A673 (cell line): ENCODE measurements around the gene SPAG16. TPM values are rescaled to one million over a fixed set of nuclear protein-coding genes. Genes with fewer than 3 reads are reported as not detected.

Experiments
- BruUV-seq: library from RNA; stranded (reverse); fragments of 400-500 nt; replicated peaks from 2 replicates; lab custom pipeline; 2021; lab: Mats Ljungman, UMichigan
- CTCF ChIA-PET: fragments of 300-600 bp; sonication (Branson Sonifier 250); formaldehyde crosslinking; loops from one replicate; lab custom pipeline; 2022; ENCODE audit warnings: antibody characterized with exemption; lab: Charles Lee
- POLR2A ChIA-PET: fragments of 300-600 bp; sonication (Branson Sonifier 250); formaldehyde crosslinking; loops from one replicate; lab custom pipeline; 2022; ENCODE audit warnings: antibody characterized with exemption; ENCODE audit not compliant: low non-redundant PET; lab: Charles Lee
- DNase-seq: peaks from one replicate; pipeline ENCODE4 v3.0.0-alpha.2; 2015; ENCODE audit warnings: low spot score
- H3K27ac ChIP-seq: fragments of 200-600 bp; sonication (generic); 2 replicates; pipeline ENCODE4 v1.5.1; 2016; ENCODE audit warnings: mixed run types, low read depth, mild to moderate bottlenecking, mixed read lengths, antibody characterized with exemption, low read length; ENCODE audit not compliant: poor library complexity, severe bottlenecking
- H3K27me3 ChIP-seq: fragments of 200-600 bp; sonication (generic); replicated peaks from 2 replicates; pipeline ENCODE4 v1.6.1; 2017; ENCODE audit warnings: mixed run types, low read depth, mild to moderate bottlenecking, mixed read lengths, antibody characterized with exemption, low read length; ENCODE audit not compliant: insufficient read depth, poor library complexity
- H3K36me3 ChIP-seq: fragments of 200-600 bp; sonication (generic); 2 replicates; pipeline ENCODE4 v1.6.1; 2016; ENCODE audit warnings: mixed run types, mild to moderate bottlenecking, mixed read lengths, antibody characterized with exemption, low read length; ENCODE audit not compliant: insufficient read depth, poor library complexity, severe bottlenecking
- H3K4me1 ChIP-seq: fragments of 200-600 bp; sonication (generic); 2 replicates; pipeline ENCODE4 v1.6.1; 2017; ENCODE audit warnings: mixed run types, mild to moderate bottlenecking, mixed read lengths, antibody characterized with exemption, low read length; ENCODE audit not compliant: insufficient read depth, poor library complexity, severe bottlenecking
- H3K4me3 ChIP-seq: fragments of 200-600 bp; sonication (generic); 2 replicates; pipeline ENCODE4 v1.5.1; 2016; ENCODE audit warnings: low read depth, mixed run types, mild to moderate bottlenecking, mixed read lengths, low read length; ENCODE audit not compliant: poor library complexity, severe bottlenecking
- H3K9me3 ChIP-seq: fragments of 200-600 bp; sonication (generic); 2 replicates; pipeline ENCODE4 v1.6.1; 2016; ENCODE audit warnings: mixed run types, low read depth, mild to moderate bottlenecking, mixed read lengths, antibody characterized with exemption, low read length; ENCODE audit not compliant: poor library complexity, severe bottlenecking
- EZH2 ChIP-seq: fragments of 200-600 bp; sonication (generic); IDR thresholded peaks from 2 replicates; pipeline ENCODE4 v1.6.1; 2017; ENCODE audit warnings: borderline replicate concordance, low read depth, mild to moderate bottlenecking, mixed read lengths, antibody characterized with exemption, low read length; ENCODE audit not compliant: poor library complexity, severe bottlenecking
- intact Hi-C: fragments of 100-400 bp; cut with micrococcal nuclease; formaldehyde crosslinking; loops from one replicate; pipeline ENCODE4 v1.10.0; 2022; ENCODE audit not compliant: unreplicated experiment
- total RNA-seq: library from RNA; stranded (reverse); gene quantifications from 2 replicates; pipeline ENCODE4 v1.2.3, GENCODE V29; 2021
- TF ChIP-seq, protein P1 (sequence below): fragments of 300-800, 200-600 bp; sonication (generic); conservative IDR thresholded peaks from 2 replicates; pipeline ENCODE4 v1.5.1; 2017; ENCODE audit warnings: low read depth, mild to moderate bottlenecking, antibody characterized with exemption, low read length, moderate library complexity, mixed read lengths

Gene SPAG16
- total RNA-seq, 1 experiment from 2014 or later = 13.1 TPM

DNA sequence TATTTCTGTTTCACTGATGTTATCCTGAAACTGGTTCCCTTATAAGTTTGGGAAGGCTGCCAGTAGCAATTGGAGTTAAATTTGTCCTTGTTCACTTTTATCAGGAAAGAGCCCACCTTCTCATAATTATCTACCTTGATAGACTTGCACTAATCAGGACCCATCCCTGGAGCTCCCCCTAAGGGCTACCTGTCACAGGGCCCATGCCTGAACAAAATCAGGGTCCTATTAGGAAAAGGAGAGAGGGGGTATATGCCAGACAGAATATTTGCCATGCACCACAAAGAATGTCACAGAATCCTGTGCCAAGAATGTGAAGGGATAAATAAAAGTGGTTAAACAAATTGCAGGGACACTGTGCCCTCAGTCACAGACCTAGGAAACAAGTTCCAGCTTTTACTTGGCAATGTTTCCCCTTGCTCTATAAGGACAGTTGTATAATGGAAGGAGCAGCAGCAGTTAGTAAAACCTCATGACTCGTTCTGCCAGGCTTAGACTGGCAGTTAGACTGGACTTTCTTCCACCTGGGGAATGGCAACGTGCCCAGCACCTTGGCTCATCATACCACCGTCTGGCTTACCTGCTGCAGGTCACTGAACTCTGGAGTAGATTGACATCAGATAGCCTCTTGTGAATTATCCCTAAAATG lies 1094.3 kb downstream of the SPAG16 start:
- H3K4me1 ChIP-seq = no peaks in the 10 kb centered on the region
- DNase-seq = no peak
- intact Hi-C loops = no loop called here
- no peak overlapping the region for H3K4me3 ChIP-seq
- no peaks in the 10 kb centered on the region for H3K27me3 ChIP-seq
- H3K27ac ChIP-seq = no peak overlapping the region
- H3K36me3 ChIP-seq = no peaks in the 10 kb centered on the region
- POLR2A ChIA-PET = no interaction called here
- no peaks in the 10 kb centered on the region for H3K9me3 ChIP-seq
- CTCF ChIA-PET = no interaction called here
- no TSS peak for BruUV-seq
- TF ChIP-seq, protein P1, sequence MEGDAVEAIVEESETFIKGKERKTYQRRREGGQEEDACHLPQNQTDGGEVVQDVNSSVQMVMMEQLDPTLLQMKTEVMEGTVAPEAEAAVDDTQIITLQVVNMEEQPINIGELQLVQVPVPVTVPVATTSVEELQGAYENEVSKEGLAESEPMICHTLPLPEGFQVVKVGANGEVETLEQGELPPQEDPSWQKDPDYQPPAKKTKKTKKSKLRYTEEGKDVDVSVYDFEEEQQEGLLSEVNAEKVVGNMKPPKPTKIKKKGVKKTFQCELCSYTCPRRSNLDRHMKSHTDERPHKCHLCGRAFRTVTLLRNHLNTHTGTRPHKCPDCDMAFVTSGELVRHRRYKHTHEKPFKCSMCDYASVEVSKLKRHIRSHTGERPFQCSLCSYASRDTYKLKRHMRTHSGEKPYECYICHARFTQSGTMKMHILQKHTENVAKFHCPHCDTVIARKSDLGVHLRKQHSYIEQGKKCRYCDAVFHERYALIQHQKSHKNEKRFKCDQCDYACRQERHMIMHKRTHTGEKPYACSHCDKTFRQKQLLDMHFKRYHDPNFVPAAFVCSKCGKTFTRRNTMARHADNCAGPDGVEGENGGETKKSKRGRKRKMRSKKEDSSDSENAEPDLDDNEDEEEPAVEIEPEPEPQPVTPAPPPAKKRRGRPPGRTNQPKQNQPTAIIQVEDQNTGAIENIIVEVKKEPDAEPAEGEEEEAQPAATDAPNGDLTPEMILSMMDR = no peak
- no peak for TF ChIP-seq EZH2

DNA sequence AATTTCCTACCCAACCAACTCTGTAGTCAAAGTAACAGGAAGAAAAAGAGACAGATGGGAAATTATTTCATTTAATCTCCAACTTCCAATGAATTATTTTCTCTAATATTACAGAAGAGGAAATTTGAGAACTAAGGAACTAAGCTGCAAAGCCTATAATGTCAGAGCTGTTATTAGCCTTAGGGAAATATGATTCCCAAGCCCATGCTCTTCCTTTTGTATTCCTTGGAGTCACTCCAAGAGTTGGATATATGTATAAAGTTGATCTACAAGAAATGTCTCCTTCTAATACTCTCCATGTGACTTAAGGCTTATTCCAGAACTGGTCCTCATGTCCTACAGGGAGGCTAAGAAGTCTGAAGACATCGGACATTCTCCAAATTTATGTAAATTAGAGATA lies 1095.0 kb downstream of the SPAG16 start:
- POLR2A ChIA-PET = no interaction called here
- Histone ChIP-seq H3K36me3 (no peaks in the 10 kb centered on the region), H3K27me3 (no peaks in the 10 kb centered on the region), H3K4me1 (no peaks in the 10 kb centered on the region), H3K4me3 (no peak overlapping the region), H3K9me3 (no peaks in the 10 kb centered on the region), H3K27ac (no peak overlapping the region)
- BruUV-seq = no TSS peak
- CTCF ChIA-PET = no interaction called here
- intact Hi-C loops = no loop called here
- no peak for DNase-seq
- TF ChIP-seq, protein P1 = no peak
- TF ChIP-seq EZH2 = no peak

DNA sequence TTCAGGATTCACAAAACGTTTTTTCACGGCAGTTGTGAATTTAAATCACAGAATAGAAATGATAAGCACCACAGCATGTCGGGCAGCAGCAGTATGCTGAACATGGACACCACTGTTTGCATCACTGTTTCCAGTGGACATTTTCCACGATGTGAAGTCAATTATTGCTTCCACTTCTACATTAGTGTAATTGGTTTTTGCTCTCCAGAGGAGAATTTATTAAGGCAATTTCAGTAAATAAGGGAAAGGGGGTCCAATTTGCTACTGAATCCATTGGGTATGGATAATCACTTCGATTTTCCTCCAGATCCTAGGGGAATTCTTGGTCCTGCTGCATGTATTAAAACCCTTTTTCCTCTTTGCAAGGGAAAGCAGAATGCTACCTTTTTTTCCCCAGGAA lies 1096.4 kb downstream of the SPAG16 start:
- ChIA-PET CTCF (no interaction called here), POLR2A (no interaction called here)
- H3K27me3 ChIP-seq = no peaks in the 10 kb centered on the region
- H3K36me3 ChIP-seq = no peaks in the 10 kb centered on the region
- no peaks in the 10 kb centered on the region for H3K9me3 ChIP-seq
- TF ChIP-seq EZH2 = no peak
- TF ChIP-seq, protein P1 = no peak
- BruUV-seq = no TSS peak
- H3K4me3 ChIP-seq = no peak overlapping the region
- no peak overlapping the region for H3K27ac ChIP-seq
- intact Hi-C loops = no loop called here
- H3K4me1 ChIP-seq = no peaks in the 10 kb centered on the region
- no peak for DNase-seq
